H1 (cell line): ENCODE measurements around the gene RGS3. TPM values are rescaled to one million over a fixed set of nuclear protein-coding genes. Genes with fewer than 3 reads are reported as not detected.

Experiments
- CTCF ChIA-PET: fragments of 300-600 bp; sonication (Branson Sonifier 250); formaldehyde crosslinking; loops from one replicate; lab custom pipeline; 2021; ENCODE audit not compliant: partially characterized antibody; lab: Charles Lee
- POLR2A ChIA-PET: fragments of 300-600 bp; sonication (Branson Sonifier 250); formaldehyde crosslinking; loops from one replicate; lab custom pipeline; 2021; ENCODE audit warnings: inconsistent platforms; ENCODE audit not compliant: partially characterized antibody; lab: Charles Lee
- DNase-seq, 2 experiments: peaks; one replicate each; pipeline versions ENCODE4 v3.0.0 to v3.0.0-alpha.2; 2010 to 2022; ENCODE audit warnings: low spot score in 2 of 2, low read depth in 1 of 2, mixed read lengths in 1 of 2
- FAIRE-seq: peaks from 2 replicates; lab custom pipeline; 2011; peaks lifted over from hg19 to GRCh38; lab: Jason Lieb, UNC
- H2AFZ ChIP-seq: 2 replicates; pipeline ENCODE4 v1.8.1; 2012; ENCODE audit warnings: low read length, inconsistent platforms
- H2AK5ac ChIP-seq: 2 replicates; pipeline ENCODE4 v1.6.1; 2013; ENCODE audit warnings: low read depth, low read length
- H2BK120ac ChIP-seq: replicated peaks from 2 replicates; pipeline ENCODE3; 2013; ENCODE audit warnings: low read depth, low read length, inconsistent platforms
- H2BK12ac ChIP-seq: 2 replicates; pipeline ENCODE4 v1.6.1; 2013; ENCODE audit warnings: low read depth, low read length
- H2BK15ac ChIP-seq: 2 replicates; pipeline ENCODE4 v1.6.1; 2013; ENCODE audit warnings: low read length
- H2BK20ac ChIP-seq: 2 replicates; pipeline ENCODE4 v1.6.1; 2013; ENCODE audit warnings: low read length
- H2BK5ac ChIP-seq: 2 replicates; pipeline ENCODE4 v1.6.1; 2013; ENCODE audit warnings: low read depth, low read length
- H3K14ac ChIP-seq: 2 replicates; pipeline ENCODE4 v1.6.1; 2013; ENCODE audit warnings: inconsistent platforms; ENCODE audit not compliant: insufficient read length
- H3K18ac ChIP-seq: 2 replicates; pipeline ENCODE4 v1.6.1; 2013; ENCODE audit warnings: low read length; ENCODE audit errors: extremely low read depth
- H3K23ac ChIP-seq: 2 replicates; pipeline ENCODE4 v1.6.1; 2013; ENCODE audit warnings: inconsistent platforms; ENCODE audit not compliant: insufficient read length
- H3K23me2 ChIP-seq: 2 replicates; pipeline ENCODE4 v1.6.1; 2013; ENCODE audit warnings: low read depth, low read length
- H3K27ac ChIP-seq: 2 replicates; pipeline ENCODE4 v1.6.1; 2011; ENCODE audit warnings: low read depth, low read length, inconsistent platforms
- H3K27me3 ChIP-seq, 4 experiments: replicated peaks in 1 of 4; 1 replicate in 1 of 4; 2 replicates in 3 of 4; pipeline versions ENCODE4 v1.6.1 to v1.8.1; 2011 to 2013; ENCODE audit warnings: low read length in 3 of 4, mild to moderate bottlenecking in 3 of 4, inconsistent platforms in 2 of 4, mixed read lengths in 2 of 4, moderate library complexity in 1 of 4; ENCODE audit not compliant: control insufficient read depth in 3 of 4, insufficient read depth in 3 of 4; ENCODE audit errors: extremely low read depth in 1 of 4
- H3K36me3 ChIP-seq, 4 experiments: 2 replicates each; pipeline versions ENCODE4 v1.6.1 to v1.8.1; 2011 to 2013; ENCODE audit warnings: mild to moderate bottlenecking in 4 of 4, low read length in 3 of 4, moderate library complexity in 2 of 4, control low read depth in 1 of 4, inconsistent platforms in 1 of 4; ENCODE audit not compliant: insufficient read depth in 4 of 4, control insufficient read depth in 2 of 4
- H3K4ac ChIP-seq: replicated peaks from 2 replicates; pipeline ENCODE3; 2013; ENCODE audit warnings: low read length, low read depth, mixed read lengths, inconsistent platforms; ENCODE audit not compliant: insufficient read length
- H3K4me1 ChIP-seq, 4 experiments: replicated peaks in 1 of 4; 1 replicate in 1 of 4; 2 replicates in 3 of 4; pipeline versions ENCODE4 v1.6.1 to v1.8.1; 2011 to 2013; ENCODE audit warnings: low read length in 3 of 4, inconsistent platforms in 2 of 4, mixed read lengths in 1 of 4; ENCODE audit not compliant: insufficient read depth in 4 of 4, control insufficient read depth in 3 of 4
- H3K4me2 ChIP-seq, 2 experiments: 2 replicates each; pipeline versions ENCODE4 v1.6.1 to v1.8.1; 2011 to 2013; ENCODE audit warnings: low read depth in 2 of 2, low read length in 2 of 2, control low read depth in 1 of 2, inconsistent platforms in 1 of 2, mild to moderate bottlenecking in 1 of 2; ENCODE audit not compliant: insufficient read depth in 1 of 2
- H3K4me3 ChIP-seq, 4 experiments: fragments of 200-600, 300-600 bp in 1 of 4; sonication (generic), shearing (Covaris generic), sonication (Bioruptor Twin) in 1 of 4; 2 replicates each; pipeline versions ENCODE4 v1.5.1 to v1.8.1; 2011 to 2016; ENCODE audit warnings: low read length in 4 of 4, low read depth in 3 of 4, control low read depth in 2 of 4, inconsistent platforms in 2 of 4, mild to moderate bottlenecking in 2 of 4, mixed read lengths in 1 of 4, moderate library complexity in 1 of 4; ENCODE audit not compliant: insufficient read depth in 2 of 4; ENCODE audit errors: extremely low read depth in 1 of 4
- H3K56ac ChIP-seq: replicated peaks from 2 replicates; pipeline ENCODE3; 2013; ENCODE audit warnings: low read depth, mild to moderate bottlenecking, mixed read lengths, low read length, inconsistent platforms; ENCODE audit not compliant: insufficient read length
- H3K79me1 ChIP-seq: 2 replicates; pipeline ENCODE4 v1.6.1; 2013; ENCODE audit warnings: low read depth, low read length, control low read depth
- H3K79me2 ChIP-seq, 2 experiments: 2 replicates each; pipeline versions ENCODE4 v1.6.1 to v1.8.1; 2012 to 2013; ENCODE audit warnings: low read length in 2 of 2, mild to moderate bottlenecking in 2 of 2, inconsistent platforms in 1 of 2; ENCODE audit not compliant: insufficient read depth in 2 of 2, control insufficient read depth in 1 of 2
- H3K9ac ChIP-seq, 4 experiments: replicated peaks in 1 of 4; 1 replicate in 1 of 4; 2 replicates in 3 of 4; pipeline versions ENCODE4 v1.6.1 to v1.8.1; 2011 to 2013; ENCODE audit warnings: low read depth in 3 of 4, low read length in 3 of 4, control low read depth in 2 of 4, mild to moderate bottlenecking in 2 of 4, moderate library complexity in 2 of 4, inconsistent platforms in 1 of 4; ENCODE audit errors: extremely low read depth in 1 of 4
- H3K9me3 ChIP-seq, 2 experiments: 2 replicates each; pipeline versions ENCODE4 v1.6.1 to v1.8.1; 2012 to 2013; ENCODE audit warnings: mild to moderate bottlenecking in 2 of 2, moderate library complexity in 2 of 2, control low read depth in 1 of 2, inconsistent platforms in 1 of 2, low read depth in 1 of 2, low read length in 1 of 2, mixed read lengths in 1 of 2; ENCODE audit not compliant: insufficient read depth in 2 of 2
- H4K20me1 ChIP-seq, 2 experiments: replicated peaks in 1 of 2; 2 replicates each; pipeline versions ENCODE3 to v1.8.1; 2011 to 2013; ENCODE audit warnings: inconsistent platforms in 2 of 2, low read length in 2 of 2, mild to moderate bottlenecking in 1 of 2; ENCODE audit not compliant: insufficient read depth in 2 of 2, control insufficient read depth in 1 of 2
- H4K5ac ChIP-seq: 2 replicates; pipeline ENCODE4 v1.6.1; 2013; ENCODE audit warnings: low read length, low read depth, mixed read lengths, inconsistent platforms; ENCODE audit not compliant: insufficient read length
- H4K8ac ChIP-seq: 2 replicates; pipeline ENCODE4 v1.8.0; 2013; ENCODE audit warnings: mild to moderate bottlenecking, moderate library complexity, low read length, inconsistent platforms; ENCODE audit not compliant: insufficient read depth; ENCODE audit errors: extremely low read depth
- H4K91ac ChIP-seq: replicated peaks from 2 replicates; pipeline ENCODE3; 2013; ENCODE audit warnings: low read length, mixed read lengths, inconsistent platforms; ENCODE audit not compliant: insufficient read length
- CHD1 ChIP-seq: IDR thresholded peaks from 2 replicates; pipeline ENCODE4 v1.6.1; 2012; ENCODE audit warnings: low read depth, low read length, improper control_type of control experiment
- JUND ChIP-seq: IDR thresholded peaks from 2 replicates; pipeline ENCODE4 v1.6.1; 2011; ENCODE audit warnings: mild to moderate bottlenecking, improper control_type of control experiment, low read length
- SUZ12 ChIP-seq: fragments of 200-600 bp; sonication (generic); IDR thresholded peaks from 2 replicates; pipeline ENCODE4 v1.6.1; 2012; ENCODE audit warnings: mild to moderate bottlenecking, inconsistent platforms, low read length, moderate library complexity, mixed read lengths
- WGBS, 2 experiments: shearing (Covaris generic) in 1 of 2; methylation state at CpG; one replicate each; pipeline versions ENCODE4 v1.1.6 to v1.1.7; 2013 to 2015; ENCODE audit warnings: low lambda C conversion rate in 2 of 2, mixed read lengths in 2 of 2, inconsistent platforms in 1 of 2, low coverage in 1 of 2, missing lambda C conversion rate in 1 of 2; ENCODE audit not compliant: insufficient replicate concordance in 2 of 2, insufficient coverage in 1 of 2, insufficient read length in 1 of 2; ENCODE audit errors: extremely low coverage in 1 of 2, missing lambda C conversion rate in 1 of 2; 5-methylcytosine and 5-hydroxymethylcytosine counted together
- polyA plus RNA-seq, 7 experiments: library from polyadenylated mRNA; depleted of rRNA in 3 of 7; stranded (reverse) in 5 of 7; unstranded in 2 of 7; fragments of >200 nt in 5 of 7; fragments of 200-250 nt in 2 of 7; gene quantifications; 1 replicate in 5 of 7; 2 replicates in 1 of 7; 4 replicates in 1 of 7; pipeline versions ENCODE4 v1.2.1 to v1.2.3, GENCODE V29; 2011 to 2013; ENCODE audit warnings: missing spikeins in 2 of 7, mixed read lengths in 2 of 7
- total RNA-seq: library from RNA; stranded (reverse); fragmentation: NEBNext Ultra II Directional; extraction: Animal tissue kit (Norgen Biotek cat#: 25700); gene quantifications from 2 replicates; pipeline ENCODE4 v1.2.1, GENCODE V29; 2021
- TF ChIP-seq, protein P1 (sequence below): IDR thresholded peaks from 2 replicates; pipeline ENCODE4 v1.6.1; 2012; ENCODE audit warnings: inconsistent platforms

Gene RGS3
- total and polyA plus RNA-seq, 2 of the 8 experiments (the other 6 are each of a cell fraction or from before 2014, with no cell fraction given), result 12.6 to 18.2 TPM

DNA sequence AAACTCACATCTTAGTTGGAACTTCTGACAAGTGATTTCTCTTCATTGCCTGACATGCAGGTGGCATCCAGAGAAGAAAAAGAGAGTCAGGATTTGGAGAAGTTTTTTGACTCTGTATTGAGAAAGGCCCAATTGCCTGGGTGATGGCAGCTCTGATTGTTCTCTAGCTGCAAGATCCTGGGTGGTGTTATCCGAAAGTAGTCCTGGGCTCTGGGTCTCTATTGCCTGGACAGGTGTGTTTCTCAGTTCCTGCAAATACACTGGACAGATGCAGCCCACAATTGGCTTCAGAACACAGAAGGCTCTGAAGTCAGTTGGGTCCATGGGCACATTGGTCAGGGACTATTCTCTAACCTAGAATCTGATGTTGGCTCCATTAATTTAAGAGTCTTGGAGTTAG lies 67.4 kb downstream of the RGS3 start:
- no peaks in the 10 kb centered on the region for H4K20me1 ChIP-seq

More for the DNA sequence above, 67.4 kb downstream of the RGS3 start:
- H3K23ac ChIP-seq, result no peak overlapping the region
- ChIA-PET CTCF (interaction anchor here (1.7 to 1.8 kb wide), 3 partner anchors 23 to 127 kb away, joined by 4 to 9 read pairs (median 6); no protein-coding TSS in a partner anchor), POLR2A (no interaction called here)
- H3K18ac ChIP-seq, result no peak overlapping the region
- H4K91ac ChIP-seq, result no peak overlapping the region
- H3K14ac ChIP-seq, result no peak overlapping the region
- no peak for FAIRE-seq
- no peak overlapping the region for H3K4me3 ChIP-seq
- no peak overlapping the region for H3K56ac ChIP-seq
- H4K8ac ChIP-seq, result no peak overlapping the region
- H3K4me2 ChIP-seq, result no peak overlapping the region
- H3K4me1 ChIP-seq, result peaks cover 0 to 6% (median 0%) of the 10 kb centered on the region in 4 experiments; a peak in 1 of 7 replicates
- H3K9ac ChIP-seq, result no peak overlapping the region
- H3K79me2 ChIP-seq, result no peaks in the 10 kb centered on the region
- no peak overlapping the region for H2BK120ac ChIP-seq
- no peaks in the 10 kb centered on the region for H3K27me3 ChIP-seq
- H3K23me2 ChIP-seq, result no peaks in the 10 kb centered on the region
- no peak overlapping the region for H2BK15ac ChIP-seq
- no peak overlapping the region for H4K5ac ChIP-seq
- H3K27ac ChIP-seq, result no peak overlapping the region
- 75% methylated on average over 1 of the region's 1 CpG; no CpG with 5 or more reads in 1 of the 2 experiments for WGBS, 2 experiments
- H2AK5ac ChIP-seq, result no peak overlapping the region
- H2AFZ ChIP-seq, result no peak overlapping the region
- no peak overlapping the region for H3K4ac ChIP-seq
- H2BK5ac ChIP-seq, result no peak overlapping the region
- H2BK20ac ChIP-seq, result no peak overlapping the region
- no peaks in the 10 kb centered on the region for H3K79me1 ChIP-seq
- TF ChIP-seq CHD1 (no peak), SUZ12 (no peak), JUND (no peak)
- TF ChIP-seq, protein P1, sequence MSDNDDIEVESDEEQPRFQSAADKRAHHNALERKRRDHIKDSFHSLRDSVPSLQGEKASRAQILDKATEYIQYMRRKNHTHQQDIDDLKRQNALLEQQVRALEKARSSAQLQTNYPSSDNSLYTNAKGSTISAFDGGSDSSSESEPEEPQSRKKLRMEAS, result no peak
- TF ChIP-seq, all 59 proteins: peak for 0
- Histone ChIP-seq H3K9me3 (no peaks in the 10 kb centered on the region), H2BK12ac (no peak overlapping the region), H3K36me3 (no peaks in the 10 kb centered on the region)
- no peak for DNase-seq
